ENCODE data around the gene PIGV.

DNA sequence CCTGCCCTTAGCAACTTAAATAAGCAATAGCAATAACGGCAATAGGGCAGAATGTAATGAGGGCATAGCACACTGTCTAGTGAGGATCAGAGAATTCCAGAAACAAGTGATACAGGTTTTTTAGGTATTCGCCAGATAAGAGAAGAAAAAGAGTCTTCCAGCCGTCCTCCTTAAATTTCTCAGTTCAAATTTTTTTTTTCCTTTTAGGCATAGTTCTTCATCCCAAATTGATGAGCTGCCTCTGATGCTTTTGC, 1.8 kb downstream of the PIGV start:
- TF ChIP-seq, protein P1, sequence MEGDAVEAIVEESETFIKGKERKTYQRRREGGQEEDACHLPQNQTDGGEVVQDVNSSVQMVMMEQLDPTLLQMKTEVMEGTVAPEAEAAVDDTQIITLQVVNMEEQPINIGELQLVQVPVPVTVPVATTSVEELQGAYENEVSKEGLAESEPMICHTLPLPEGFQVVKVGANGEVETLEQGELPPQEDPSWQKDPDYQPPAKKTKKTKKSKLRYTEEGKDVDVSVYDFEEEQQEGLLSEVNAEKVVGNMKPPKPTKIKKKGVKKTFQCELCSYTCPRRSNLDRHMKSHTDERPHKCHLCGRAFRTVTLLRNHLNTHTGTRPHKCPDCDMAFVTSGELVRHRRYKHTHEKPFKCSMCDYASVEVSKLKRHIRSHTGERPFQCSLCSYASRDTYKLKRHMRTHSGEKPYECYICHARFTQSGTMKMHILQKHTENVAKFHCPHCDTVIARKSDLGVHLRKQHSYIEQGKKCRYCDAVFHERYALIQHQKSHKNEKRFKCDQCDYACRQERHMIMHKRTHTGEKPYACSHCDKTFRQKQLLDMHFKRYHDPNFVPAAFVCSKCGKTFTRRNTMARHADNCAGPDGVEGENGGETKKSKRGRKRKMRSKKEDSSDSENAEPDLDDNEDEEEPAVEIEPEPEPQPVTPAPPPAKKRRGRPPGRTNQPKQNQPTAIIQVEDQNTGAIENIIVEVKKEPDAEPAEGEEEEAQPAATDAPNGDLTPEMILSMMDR (IDR thresholded peaks at IDR 0.05), result no peak
- no peak for TF ChIP-seq POLR2A (IDR thresholded peaks at IDR 0.05)

Data from adrenal gland (tissue), 5 donors.